DOHH2 (cell line): ENCODE results near the gene WLS.

Experiments used
- EZH2phosphoT487 ChIP-seq: fragments of 200-600 bp; sonication (generic); IDR thresholded peaks from 2 replicates; pipeline ENCODE4 v1.6.1; 2017; ENCODE audit warnings: borderline replicate concordance, mild to moderate bottlenecking, antibody characterized with exemption, low read length, moderate library complexity, mixed read lengths
- TF ChIP-seq, protein P1 (sequence below): fragments of 200-600 bp; sonication (generic); IDR thresholded peaks from one replicate; pipeline ENCODE4 v1.5.1; 2014; ENCODE audit warnings: antibody characterized with exemption, mild to moderate bottlenecking, low read depth, low read length; ENCODE audit not compliant: poor library complexity, severe bottlenecking

DNA sequence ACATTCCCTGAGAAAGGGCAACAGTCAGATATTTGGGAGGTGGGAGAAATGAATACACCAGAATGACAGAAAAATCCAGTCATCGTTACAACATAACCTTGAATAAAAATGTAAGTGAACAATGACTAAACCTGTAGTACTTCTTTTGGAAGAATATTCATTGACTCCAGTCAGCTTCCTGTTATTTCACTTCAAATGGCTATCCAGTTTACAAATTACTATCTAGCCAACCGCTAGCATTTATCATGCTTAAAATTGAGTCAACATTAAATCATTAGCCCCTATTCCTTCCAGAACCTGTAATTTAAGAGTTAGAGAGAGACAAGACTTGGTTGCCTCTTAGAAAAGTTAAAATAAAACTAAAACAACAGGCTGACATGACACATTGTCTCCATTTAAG, 33.6 kb downstream of the WLS start:
- no peak for TF ChIP-seq EZH2phosphoT487
- TF ChIP-seq, protein P1, sequence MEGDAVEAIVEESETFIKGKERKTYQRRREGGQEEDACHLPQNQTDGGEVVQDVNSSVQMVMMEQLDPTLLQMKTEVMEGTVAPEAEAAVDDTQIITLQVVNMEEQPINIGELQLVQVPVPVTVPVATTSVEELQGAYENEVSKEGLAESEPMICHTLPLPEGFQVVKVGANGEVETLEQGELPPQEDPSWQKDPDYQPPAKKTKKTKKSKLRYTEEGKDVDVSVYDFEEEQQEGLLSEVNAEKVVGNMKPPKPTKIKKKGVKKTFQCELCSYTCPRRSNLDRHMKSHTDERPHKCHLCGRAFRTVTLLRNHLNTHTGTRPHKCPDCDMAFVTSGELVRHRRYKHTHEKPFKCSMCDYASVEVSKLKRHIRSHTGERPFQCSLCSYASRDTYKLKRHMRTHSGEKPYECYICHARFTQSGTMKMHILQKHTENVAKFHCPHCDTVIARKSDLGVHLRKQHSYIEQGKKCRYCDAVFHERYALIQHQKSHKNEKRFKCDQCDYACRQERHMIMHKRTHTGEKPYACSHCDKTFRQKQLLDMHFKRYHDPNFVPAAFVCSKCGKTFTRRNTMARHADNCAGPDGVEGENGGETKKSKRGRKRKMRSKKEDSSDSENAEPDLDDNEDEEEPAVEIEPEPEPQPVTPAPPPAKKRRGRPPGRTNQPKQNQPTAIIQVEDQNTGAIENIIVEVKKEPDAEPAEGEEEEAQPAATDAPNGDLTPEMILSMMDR, result no peak
